ENCODE results near the gene MRPS22. TPM values are rescaled to one million over a fixed set of nuclear protein-coding genes. Genes with fewer than 3 reads are reported as not detected.

MRPS22 gene
- total and polyA plus RNA-seq, 2 of the 13 experiments (the other 11 are each of a cell fraction or from before 2014, with no cell fraction given) = 52.7 to 113 TPM

DNA sequence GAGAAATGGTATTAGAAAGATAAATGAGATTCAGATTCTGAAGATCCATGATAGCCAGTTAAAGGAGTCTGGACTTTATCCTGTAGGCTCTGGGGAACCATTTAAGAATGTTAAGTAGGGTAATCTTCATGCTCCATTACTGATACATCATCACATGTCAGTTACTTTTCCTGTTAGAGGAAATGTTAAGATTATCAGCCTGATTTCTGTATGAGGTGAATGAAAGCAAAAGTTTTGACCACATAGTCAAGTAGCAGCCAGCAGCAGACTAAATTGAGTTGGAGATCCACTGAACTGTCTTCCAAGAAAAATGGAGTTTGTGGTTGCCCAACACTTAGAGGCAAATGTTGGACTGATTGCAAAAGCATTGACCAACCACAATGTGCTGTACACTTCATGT lies 50.3 kb downstream of the MRPS22 start (continued):
- TF ChIP-seq ZNF589 (CRISPR knock-in tag; conservative IDR thresholded peaks at IDR 0.05) (no peak), CEBPB (IDR thresholded peaks at IDR 0.05; ENCODE audit: borderline replicate concordance, low read depth, low read length) (0 out of 2 replicates have a peak, but pooled peaks have one; percentile 10)

DNA sequence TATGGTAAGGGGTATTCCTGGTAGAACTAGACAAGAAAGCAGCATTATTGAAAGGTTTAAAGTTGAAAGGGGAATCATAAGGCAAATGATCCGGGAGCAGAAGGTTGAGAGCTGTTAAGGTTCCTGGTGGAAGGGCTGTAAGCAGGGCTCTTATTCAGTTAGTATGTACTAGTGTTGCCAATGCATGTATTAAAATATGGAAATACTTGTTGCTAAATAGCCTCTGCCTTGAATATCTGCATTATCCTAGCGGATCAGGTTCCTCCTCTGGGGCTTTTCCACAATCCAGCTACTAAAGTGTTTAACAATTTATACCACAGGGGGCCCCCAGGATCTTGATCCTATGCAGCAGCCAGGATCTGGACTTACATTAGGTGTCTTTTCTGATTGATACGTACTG lies 52.9 kb downstream of the MRPS22 start:
- intact Hi-C loops (cut with micrococcal nuclease; ENCODE audit: unreplicated experiment) (no loop called here), in situ Hi-C loops (cut with HindIII; ENCODE audit: extremely low pct_ligation_motif_present, low pct_unique_long_range_greater_than_20kb) (no loop called here)
- Histone ChIP-seq H3K27me3 (ENCODE audit: control insufficient read depth in 1 of 2, insufficient read depth in 2 of 2, low read length in 2 of 2) (no peaks in the 10 kb centered on the region), H3K9ac (ENCODE audit: insufficient read depth, low read depth, low read length) (no peak overlapping the region), H3K4me3 (replicated peaks in 1 of 3; ENCODE audit: insufficient read depth in 1 of 3, low read depth in 2 of 3, low read length in 3 of 3) (no peak overlapping the region), H3K4me1 (ENCODE audit: insufficient read depth, low read length) (no peaks in the 10 kb centered on the region), H3K79me2 (ENCODE audit: insufficient read depth, low read length) (no peaks in the 10 kb centered on the region), H4K20me1 (ENCODE audit: insufficient read depth, low read length) (no peaks in the 10 kb centered on the region), H3K9me3 (ENCODE audit: low read length) (no peaks in the 10 kb centered on the region), H3K4me2 (ENCODE audit: low read depth, low read length) (no peak overlapping the region), H3K27ac (ENCODE audit: extremely low read length, insufficient read depth, low read length) (no peak overlapping the region), H3K36me3 (replicated peaks in 1 of 2; ENCODE audit: control insufficient read depth in 1 of 2, insufficient read depth in 2 of 2, low read length in 2 of 2) (no peaks in the 10 kb centered on the region), H2AFZ (ENCODE audit: low read length) (no peak overlapping the region)
- WGBS (ENCODE audit: low lambda C conversion rate) = 79% methylated on average over 3 of the region's 3 CpGs
- ATAC-seq (no peak), DNase-seq (ENCODE audit: low spot score) (no peak), FAIRE-seq (no peak)
- ChIA-PET CTCF (ENCODE audit: low intra/inter-chr PET ratio, low total read pairs) (no interaction called here), POLR2A (no interaction called here)
- no TSS peak for BruUV-seq (replicated peaks)
- TF ChIP-seq DPF2 (CRISPR knock-in tag; IDR thresholded peaks at IDR 0.05; ENCODE audit: borderline replicate concordance, low read depth) (no peak), ZNF33A (CRISPR knock-in tag; IDR thresholded peaks at IDR 0.05; ENCODE audit: borderline replicate concordance) (no peak), SUZ12 (IDR thresholded peaks at IDR 0.05; ENCODE audit: low read depth, low read length) (no peak), POLR2A (IDR thresholded peaks at IDR 0.05; ENCODE audit: insufficient read depth in 1 of 2, low read depth in 2 of 2, low read length in 2 of 2) (no peak), TOE1 (CRISPR knock-in tag; IDR thresholded peaks at IDR 0.05) (no peak), EHMT2 (IDR thresholded peaks at IDR 0.05; ENCODE audit: borderline replicate concordance, low read depth, low read length) (no peak), RFXANK (CRISPR knock-in tag; IDR thresholded peaks at IDR 0.05) (no peak), ZNF460 (CRISPR knock-in tag; IDR thresholded peaks at IDR 0.05; ENCODE audit: borderline replicate concordance) (no peak), ZNF674 (CRISPR knock-in tag; IDR thresholded peaks at IDR 0.05; ENCODE audit: low read depth) (no peak)
- TF ChIP-seq, protein P1, sequence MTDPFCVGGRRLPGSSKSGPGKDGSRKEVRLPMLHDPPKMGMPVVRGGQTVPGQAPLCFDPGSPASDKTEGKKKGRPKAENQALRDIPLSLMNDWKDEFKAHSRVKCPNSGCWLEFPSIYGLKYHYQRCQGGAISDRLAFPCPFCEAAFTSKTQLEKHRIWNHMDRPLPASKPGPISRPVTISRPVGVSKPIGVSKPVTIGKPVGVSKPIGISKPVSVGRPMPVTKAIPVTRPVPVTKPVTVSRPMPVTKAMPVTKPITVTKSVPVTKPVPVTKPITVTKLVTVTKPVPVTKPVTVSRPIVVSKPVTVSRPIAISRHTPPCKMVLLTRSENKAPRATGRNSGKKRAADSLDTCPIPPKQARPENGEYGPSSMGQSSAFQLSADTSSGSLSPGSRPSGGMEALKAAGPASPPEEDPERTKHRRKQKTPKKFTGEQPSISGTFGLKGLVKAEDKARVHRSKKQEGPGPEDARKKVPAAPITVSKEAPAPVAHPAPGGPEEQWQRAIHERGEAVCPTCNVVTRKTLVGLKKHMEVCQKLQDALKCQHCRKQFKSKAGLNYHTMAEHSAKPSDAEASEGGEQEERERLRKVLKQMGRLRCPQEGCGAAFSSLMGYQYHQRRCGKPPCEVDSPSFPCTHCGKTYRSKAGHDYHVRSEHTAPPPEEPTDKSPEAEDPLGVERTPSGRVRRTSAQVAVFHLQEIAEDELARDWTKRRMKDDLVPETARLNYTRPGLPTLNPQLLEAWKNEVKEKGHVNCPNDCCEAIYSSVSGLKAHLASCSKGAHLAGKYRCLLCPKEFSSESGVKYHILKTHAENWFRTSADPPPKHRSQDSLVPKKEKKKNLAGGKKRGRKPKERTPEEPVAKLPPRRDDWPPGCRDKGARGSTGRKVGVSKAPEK (CRISPR knock-in tag; IDR thresholded peaks at IDR 0.05; ENCODE audit: borderline replicate concordance) = no peak
- TF ChIP-seq, protein P2, sequence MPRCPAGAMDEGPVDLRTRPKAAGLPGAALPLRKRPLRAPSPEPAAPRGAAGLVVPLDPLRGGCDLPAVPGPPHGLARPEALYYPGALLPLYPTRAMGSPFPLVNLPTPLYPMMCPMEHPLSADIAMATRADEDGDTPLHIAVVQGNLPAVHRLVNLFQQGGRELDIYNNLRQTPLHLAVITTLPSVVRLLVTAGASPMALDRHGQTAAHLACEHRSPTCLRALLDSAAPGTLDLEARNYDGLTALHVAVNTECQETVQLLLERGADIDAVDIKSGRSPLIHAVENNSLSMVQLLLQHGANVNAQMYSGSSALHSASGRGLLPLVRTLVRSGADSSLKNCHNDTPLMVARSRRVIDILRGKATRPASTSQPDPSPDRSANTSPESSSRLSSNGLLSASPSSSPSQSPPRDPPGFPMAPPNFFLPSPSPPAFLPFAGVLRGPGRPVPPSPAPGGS (CRISPR knock-in tag; IDR thresholded peaks at IDR 0.05) = no peak
- TF ChIP-seq, protein P3, sequence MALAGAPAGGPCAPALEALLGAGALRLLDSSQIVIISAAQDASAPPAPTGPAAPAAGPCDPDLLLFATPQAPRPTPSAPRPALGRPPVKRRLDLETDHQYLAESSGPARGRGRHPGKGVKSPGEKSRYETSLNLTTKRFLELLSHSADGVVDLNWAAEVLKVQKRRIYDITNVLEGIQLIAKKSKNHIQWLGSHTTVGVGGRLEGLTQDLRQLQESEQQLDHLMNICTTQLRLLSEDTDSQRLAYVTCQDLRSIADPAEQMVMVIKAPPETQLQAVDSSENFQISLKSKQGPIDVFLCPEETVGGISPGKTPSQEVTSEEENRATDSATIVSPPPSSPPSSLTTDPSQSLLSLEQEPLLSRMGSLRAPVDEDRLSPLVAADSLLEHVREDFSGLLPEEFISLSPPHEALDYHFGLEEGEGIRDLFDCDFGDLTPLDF (CRISPR knock-in tag; IDR thresholded peaks at IDR 0.05) = no peak
- TF ChIP-seq, protein P4, sequence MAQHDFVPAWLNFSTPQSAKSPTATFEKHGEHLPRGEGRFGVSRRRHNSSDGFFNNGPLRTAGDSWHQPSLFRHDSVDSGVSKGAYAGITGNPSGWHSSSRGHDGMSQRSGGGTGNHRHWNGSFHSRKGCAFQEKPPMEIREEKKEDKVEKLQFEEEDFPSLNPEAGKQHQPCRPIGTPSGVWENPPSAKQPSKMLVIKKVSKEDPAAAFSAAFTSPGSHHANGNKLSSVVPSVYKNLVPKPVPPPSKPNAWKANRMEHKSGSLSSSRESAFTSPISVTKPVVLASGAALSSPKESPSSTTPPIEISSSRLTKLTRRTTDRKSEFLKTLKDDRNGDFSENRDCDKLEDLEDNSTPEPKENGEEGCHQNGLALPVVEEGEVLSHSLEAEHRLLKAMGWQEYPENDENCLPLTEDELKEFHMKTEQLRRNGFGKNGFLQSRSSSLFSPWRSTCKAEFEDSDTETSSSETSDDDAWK (CRISPR knock-in tag; IDR thresholded peaks at IDR 0.05) = no peak
- TF ChIP-seq, protein P5, sequence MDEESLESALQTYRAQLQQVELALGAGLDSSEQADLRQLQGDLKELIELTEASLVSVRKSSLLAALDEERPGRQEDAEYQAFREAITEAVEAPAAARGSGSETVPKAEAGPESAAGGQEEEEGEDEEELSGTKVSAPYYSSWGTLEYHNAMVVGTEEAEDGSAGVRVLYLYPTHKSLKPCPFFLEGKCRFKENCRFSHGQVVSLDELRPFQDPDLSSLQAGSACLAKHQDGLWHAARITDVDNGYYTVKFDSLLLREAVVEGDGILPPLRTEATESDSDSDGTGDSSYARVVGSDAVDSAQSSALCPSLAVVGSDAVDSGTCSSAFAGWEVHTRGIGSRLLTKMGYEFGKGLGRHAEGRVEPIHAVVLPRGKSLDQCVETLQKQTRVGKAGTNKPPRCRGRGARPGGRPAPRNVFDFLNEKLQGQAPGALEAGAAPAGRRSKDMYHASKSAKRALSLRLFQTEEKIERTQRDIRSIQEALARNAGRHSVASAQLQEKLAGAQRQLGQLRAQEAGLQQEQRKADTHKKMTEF (CRISPR knock-in tag; IDR thresholded peaks at IDR 0.05) = no peak

Measured in HepG2 (cell line).